ENCODE results near the gene KMO. TPM values are rescaled to one million over a fixed set of nuclear protein-coding genes. Genes with fewer than 3 reads are reported as not detected.

The KMO gene
- total RNA-seq, 1 experiment from 2014 or later = 0.29 TPM

- no peak overlapping the region for H3K27ac ChIP-seq (ENCODE audit: low read length)
Measured at GRCh38 chr1:241586905-241587512, 54.8 kb downstream of the KMO start.

GRCh38 chr1:241589521-241589920, 57.3 kb downstream of the KMO start:
- DNase-seq (no peak), ATAC-seq (no peak)
- H3K36me3 ChIP-seq (ENCODE audit: low read depth, low read length) = no peaks in the 10 kb centered on the region
- ChIA-PET POLR2A (ENCODE audit: unreplicated experiment) (no interaction called here), CTCF (no interaction called here)
- H4K20me1 ChIP-seq (ENCODE audit: low read length) = no peaks in the 10 kb centered on the region
- no peak overlapping the region for H3K27ac ChIP-seq (ENCODE audit: low read length)
- intact Hi-C loops (cut with micrococcal nuclease) = no loop called here
- H3K4me2 ChIP-seq (ENCODE audit: low read length) = no peak overlapping the region
- H2AFZ ChIP-seq (ENCODE audit: low read length) = no peak overlapping the region
- no peaks in the 10 kb centered on the region for H3K9me3 ChIP-seq (ENCODE audit: low read length)
- no peaks in the 10 kb centered on the region for H3K9me2 ChIP-seq (replicated peaks; ENCODE audit: low read length)
- H3K79me2 ChIP-seq (ENCODE audit: low read length) = no peaks in the 10 kb centered on the region
- TF ChIP-seq EZH2 (IDR thresholded peaks at IDR 0.05; ENCODE audit: low read length, unreplicated experiment) (no peak), CTCF (conservative IDR thresholded peaks at IDR 0.05; ENCODE audit: low read depth, low read length) (no peak), EZH2phosphoT487 (IDR thresholded peaks at IDR 0.05; ENCODE audit: borderline replicate concordance, low read length) (no peak)
- H3K9ac ChIP-seq (ENCODE audit: low read length) = no peak overlapping the region
- no peaks in the 10 kb centered on the region for H3K27me3 ChIP-seq (ENCODE audit: low read length)
- H3F3A ChIP-seq (ENCODE audit: low read length, unreplicated experiment) = peaks cover 12% of the 10 kb centered on the region
- no peak overlapping the region for H3K4me3 ChIP-seq (ENCODE audit: low read length)
- BruUV-seq (replicated peaks) = no TSS peak
- H3K4me1 ChIP-seq (ENCODE audit: insufficient read depth, low read length) = peaks cover 43% of the 10 kb centered on the region

More at GRCh38 chr1:241586905-241587512, 54.8 kb downstream of the KMO start:
- H3K79me2 ChIP-seq (ENCODE audit: low read length) = no peaks in the 10 kb centered on the region
- intact Hi-C loops (cut with micrococcal nuclease) = no loop called here
- TF ChIP-seq CTCF (conservative IDR thresholded peaks at IDR 0.05; ENCODE audit: low read depth, low read length) = no peak
- TF ChIP-seq EZH2 (IDR thresholded peaks at IDR 0.05; ENCODE audit: low read length, unreplicated experiment) = no peak
- TF ChIP-seq EZH2phosphoT487 (IDR thresholded peaks at IDR 0.05; ENCODE audit: borderline replicate concordance, low read length) = no peak
- BruUV-seq (replicated peaks) = no TSS peak
- ChIA-PET POLR2A (ENCODE audit: unreplicated experiment) (interaction anchor here (0.7 kb wide), 1 partner anchor 1027 kb away, joined by 7 read pairs; no protein-coding TSS in a partner anchor), CTCF (no interaction called here)
- H2AFZ ChIP-seq (ENCODE audit: low read length) = no peak overlapping the region
- no peaks in the 10 kb centered on the region for H3K9me2 ChIP-seq (replicated peaks; ENCODE audit: low read length)
- no peaks in the 10 kb centered on the region for H3K27me3 ChIP-seq (ENCODE audit: low read length)
- no peak overlapping the region for H3K4me3 ChIP-seq (ENCODE audit: low read length)
- no peaks in the 10 kb centered on the region for H4K20me1 ChIP-seq (ENCODE audit: low read length)
- no peaks in the 10 kb centered on the region for H3K36me3 ChIP-seq (ENCODE audit: low read depth, low read length)
- no peak overlapping the region for H3K9ac ChIP-seq (ENCODE audit: low read length)
- no peak overlapping the region for H3K4me2 ChIP-seq (ENCODE audit: low read length)
- DNase-seq (no peak), ATAC-seq (no peak)
- peaks cover 6% of the 10 kb centered on the region for H3F3A ChIP-seq (ENCODE audit: low read length, unreplicated experiment)
- H3K4me1 ChIP-seq (ENCODE audit: insufficient read depth, low read length) = peaks cover 29% of the 10 kb centered on the region
- no peaks in the 10 kb centered on the region for H3K9me3 ChIP-seq (ENCODE audit: low read length)

GRCh38 chr1:241590719-241591118, 58.5 kb downstream of the KMO start:
- H3K4me2 ChIP-seq (ENCODE audit: low read length) = peak overlapping the region; percentile 62
- peak overlapping the region; percentile 20; the same call in 1 of the 2 replicates for H2AFZ ChIP-seq (ENCODE audit: low read length)

More at GRCh38 chr1:241590719-241591118, 58.5 kb downstream of the KMO start:
- ATAC-seq (no peak), DNase-seq (no peak)
- Histone ChIP-seq H3K4me3 (ENCODE audit: low read length) (no peak overlapping the region), H3K27me3 (ENCODE audit: low read length) (no peaks in the 10 kb centered on the region), H3K4me1 (ENCODE audit: insufficient read depth, low read length) (peaks cover 43% of the 10 kb centered on the region), H3K9me2 (replicated peaks; ENCODE audit: low read length) (no peaks in the 10 kb centered on the region), H3K27ac (ENCODE audit: low read length) (peak overlapping the region; percentile 89), H3K36me3 (ENCODE audit: low read depth, low read length) (no peaks in the 10 kb centered on the region), H4K20me1 (ENCODE audit: low read length) (no peaks in the 10 kb centered on the region), H3F3A (ENCODE audit: low read length, unreplicated experiment) (peaks cover 12% of the 10 kb centered on the region), H3K79me2 (ENCODE audit: low read length) (no peaks in the 10 kb centered on the region), H3K9me3 (ENCODE audit: low read length) (no peaks in the 10 kb centered on the region), H3K9ac (ENCODE audit: low read length) (peak overlapping the region; percentile 75)
- POLR2A ChIA-PET (ENCODE audit: unreplicated experiment) = interaction anchor here (0.9 kb wide), 1 partner anchor 16 kb away, joined by 6 read pairs; no protein-coding TSS in a partner anchor
- BruUV-seq (replicated peaks) = no TSS peak
- TF ChIP-seq CTCF (conservative IDR thresholded peaks at IDR 0.05; ENCODE audit: low read depth, low read length) (no peak), EZH2phosphoT487 (IDR thresholded peaks at IDR 0.05; ENCODE audit: borderline replicate concordance, low read length) (no peak), EZH2 (IDR thresholded peaks at IDR 0.05; ENCODE audit: low read length, unreplicated experiment) (no peak)
- CTCF ChIA-PET = interaction anchor here (0.6 to 2.3 kb wide), 4 partner anchors 14 to 1470 kb away, joined by 3 to 13 read pairs (median 6); no protein-coding TSS in a partner anchor
- intact Hi-C loops (cut with micrococcal nuclease) = no loop called here
